Panc1 (cell line): Measurements from ENCODE around the gene APOLD1.
"Not testable (repeated sequence)": the region's sequence is repeated elsewhere in the genome, so short reads cannot be mapped to it uniquely, and the experiment has no call there.

Experiments used
- POLR2AphosphoS5 ChIP-seq: IDR thresholded peaks from 2 replicates; pipeline ENCODE4 v1.6.1; 2012; ENCODE audit warnings: mild to moderate bottlenecking, low read depth, low read length, moderate library complexity
- SIN3A ChIP-seq: IDR thresholded peaks from 2 replicates; pipeline ENCODE4 v1.6.1; 2012; ENCODE audit warnings: low read depth, mild to moderate bottlenecking, low read length, moderate library complexity, borderline replicate concordance; ENCODE audit not compliant: insufficient read depth
- TCF7L2 ChIP-seq: IDR thresholded peaks from 2 replicates; pipeline ENCODE4 v1.6.1; 2011; ENCODE audit warnings: mild to moderate bottlenecking, low read depth, low read length, inconsistent platforms
- TF ChIP-seq, protein P1 (sequence below): fragments of 450-650 bp; IDR thresholded peaks from 2 replicates; pipeline ENCODE4 v1.5.1; 2017; ENCODE audit warnings: mild to moderate bottlenecking
- TF ChIP-seq, protein P2 (sequence below), 2 experiments: IDR thresholded peaks; 2 replicates each; pipeline ENCODE4 v1.6.1; 2011 to 2012; ENCODE audit warnings: low read depth in 2 of 2, control low read depth in 1 of 2, low read length in 1 of 2, mild to moderate bottlenecking in 1 of 2, moderate library complexity in 1 of 2; ENCODE audit not compliant: insufficient read depth in 1 of 2

GRCh38 chr12:12820376-12820775 lies 34.9 kb downstream of the APOLD1 start:
- TF ChIP-seq POLR2AphosphoS5, TCF7L2, SIN3A: not testable (repeated sequence)
- TF ChIP-seq, protein P1, sequence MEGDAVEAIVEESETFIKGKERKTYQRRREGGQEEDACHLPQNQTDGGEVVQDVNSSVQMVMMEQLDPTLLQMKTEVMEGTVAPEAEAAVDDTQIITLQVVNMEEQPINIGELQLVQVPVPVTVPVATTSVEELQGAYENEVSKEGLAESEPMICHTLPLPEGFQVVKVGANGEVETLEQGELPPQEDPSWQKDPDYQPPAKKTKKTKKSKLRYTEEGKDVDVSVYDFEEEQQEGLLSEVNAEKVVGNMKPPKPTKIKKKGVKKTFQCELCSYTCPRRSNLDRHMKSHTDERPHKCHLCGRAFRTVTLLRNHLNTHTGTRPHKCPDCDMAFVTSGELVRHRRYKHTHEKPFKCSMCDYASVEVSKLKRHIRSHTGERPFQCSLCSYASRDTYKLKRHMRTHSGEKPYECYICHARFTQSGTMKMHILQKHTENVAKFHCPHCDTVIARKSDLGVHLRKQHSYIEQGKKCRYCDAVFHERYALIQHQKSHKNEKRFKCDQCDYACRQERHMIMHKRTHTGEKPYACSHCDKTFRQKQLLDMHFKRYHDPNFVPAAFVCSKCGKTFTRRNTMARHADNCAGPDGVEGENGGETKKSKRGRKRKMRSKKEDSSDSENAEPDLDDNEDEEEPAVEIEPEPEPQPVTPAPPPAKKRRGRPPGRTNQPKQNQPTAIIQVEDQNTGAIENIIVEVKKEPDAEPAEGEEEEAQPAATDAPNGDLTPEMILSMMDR, result not testable (repeated sequence)
- TF ChIP-seq, protein P2, sequence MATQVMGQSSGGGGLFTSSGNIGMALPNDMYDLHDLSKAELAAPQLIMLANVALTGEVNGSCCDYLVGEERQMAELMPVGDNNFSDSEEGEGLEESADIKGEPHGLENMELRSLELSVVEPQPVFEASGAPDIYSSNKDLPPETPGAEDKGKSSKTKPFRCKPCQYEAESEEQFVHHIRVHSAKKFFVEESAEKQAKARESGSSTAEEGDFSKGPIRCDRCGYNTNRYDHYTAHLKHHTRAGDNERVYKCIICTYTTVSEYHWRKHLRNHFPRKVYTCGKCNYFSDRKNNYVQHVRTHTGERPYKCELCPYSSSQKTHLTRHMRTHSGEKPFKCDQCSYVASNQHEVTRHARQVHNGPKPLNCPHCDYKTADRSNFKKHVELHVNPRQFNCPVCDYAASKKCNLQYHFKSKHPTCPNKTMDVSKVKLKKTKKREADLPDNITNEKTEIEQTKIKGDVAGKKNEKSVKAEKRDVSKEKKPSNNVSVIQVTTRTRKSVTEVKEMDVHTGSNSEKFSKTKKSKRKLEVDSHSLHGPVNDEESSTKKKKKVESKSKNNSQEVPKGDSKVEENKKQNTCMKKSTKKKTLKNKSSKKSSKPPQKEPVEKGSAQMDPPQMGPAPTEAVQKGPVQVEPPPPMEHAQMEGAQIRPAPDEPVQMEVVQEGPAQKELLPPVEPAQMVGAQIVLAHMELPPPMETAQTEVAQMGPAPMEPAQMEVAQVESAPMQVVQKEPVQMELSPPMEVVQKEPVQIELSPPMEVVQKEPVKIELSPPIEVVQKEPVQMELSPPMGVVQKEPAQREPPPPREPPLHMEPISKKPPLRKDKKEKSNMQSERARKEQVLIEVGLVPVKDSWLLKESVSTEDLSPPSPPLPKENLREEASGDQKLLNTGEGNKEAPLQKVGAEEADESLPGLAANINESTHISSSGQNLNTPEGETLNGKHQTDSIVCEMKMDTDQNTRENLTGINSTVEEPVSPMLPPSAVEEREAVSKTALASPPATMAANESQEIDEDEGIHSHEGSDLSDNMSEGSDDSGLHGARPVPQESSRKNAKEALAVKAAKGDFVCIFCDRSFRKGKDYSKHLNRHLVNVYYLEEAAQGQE (IDR thresholded peaks at IDR 0.05; ENCODE audit: insufficient read depth in 1 of 2, low read depth in 2 of 2, low read length in 1 of 2), result not testable (repeated sequence)
